Peyer's patch (tissue), 4 donors: ENCODE data around the gene CD79A. TPM values are rescaled to one million over a fixed set of nuclear protein-coding genes. Genes with fewer than 3 reads are reported as not detected.

Experiments
- DNase-seq, 3 donors: peaks; one replicate each; pipeline ENCODE4 v3.0.0-alpha.2; 2017 to 2019
- H3K27ac ChIP-seq, 4 donors: fragments of 200-600 bp; sonication (generic); one replicate each; pipeline ENCODE4 v1.5.1; 2016 to 2019
- H3K27me3 ChIP-seq, 2 donors: fragments of 200-600 bp; sonication (generic); one replicate each; pipeline ENCODE4 v1.5.1; 2019
- H3K36me3 ChIP-seq, 3 donors: fragments of 200-600 bp; sonication (generic); one replicate each; pipeline ENCODE4 v1.5.1; 2016 to 2019
- H3K4me1 ChIP-seq, 4 donors: fragments of 200-600 bp; sonication (generic); one replicate each; pipeline ENCODE4 v1.5.1; 2016 to 2019
- H3K4me3 ChIP-seq, 4 donors: fragments of 200-600 bp; sonication (generic); 1 replicate in 3 of 4; 2 replicates in 1 of 4; pipeline ENCODE4 v1.5.1; 2016 to 2019; ENCODE audit warnings: mild to moderate bottlenecking in 1 of 4
- H3K9me3 ChIP-seq, 4 donors: fragments of 200-600 bp; sonication (generic); one replicate each; pipeline ENCODE4 v1.5.1; 2016 to 2019; ENCODE audit warnings: mild to moderate bottlenecking in 1 of 4
- CTCF ChIP-seq, 6 experiments: fragments of 450-650 bp in 4 of 6; fragments of 200-600 bp in 2 of 6; sonication (generic) in 1 of 6; IDR thresholded peaks; one replicate each; pipeline ENCODE4 v1.5.1; 2017 to 2019; ENCODE audit warnings: antibody characterized with exemption in 6 of 6, mild to moderate bottlenecking in 3 of 6, moderate library complexity in 1 of 6
- POLR2A ChIP-seq, 2 donors: fragments of 450-650 bp; IDR thresholded peaks; one replicate each; pipeline ENCODE4 v1.5.1; 2017; ENCODE audit warnings: antibody characterized with exemption in 2 of 2, mild to moderate bottlenecking in 2 of 2, moderate library complexity in 2 of 2
- total RNA-seq, 4 donors: library from RNA; depleted of rRNA; stranded (reverse); fragments of >200 nt; gene quantifications; one replicate each; pipeline ENCODE4 v1.1.0, GENCODE V29; 2016

Gene CD79A
- 10 to 100 TPM in 1 of 4 donors, 1 to 10 TPM in 3; 2.8 to 65.2 (median 4.2) TPM for total RNA-seq

- Histone ChIP-seq H3K27ac (peak within 1 kb of the TSS; percentile 56 to 98 (median 79)), H3K4me3 (peak within 1 kb of the TSS in 2 of 4 donors; percentile 55 to 58)
- DNase-seq: peak in 2 of 3 donors; percentile 94
Observed at GRCh38 chr19:41876847-41877832, at the start of gene CD79A. Gene CD79A (plus strand): TSS chr19:41877279. CDS start chr19:41877305, 26 bp downstream.

GRCh38 chr19:41837981-41838708 is 38.9 kb upstream of the CD79A start:
- Histone ChIP-seq H3K4me3 (no peak overlapping the region), H3K4me1 (no peaks in the 10 kb centered on the region), H3K27ac (no peak overlapping the region), H3K36me3 (no peaks in the 10 kb centered on the region), H3K27me3 (no peaks in the 10 kb centered on the region), H3K9me3 (no peaks in the 10 kb centered on the region)
- no peak for DNase-seq
- TF ChIP-seq POLR2A (IDR thresholded peaks at IDR 0.05) (no peak), CTCF (IDR thresholded peaks at IDR 0.05) (no peak)

More at GRCh38 chr19:41876847-41877832, at the start of gene CD79A:
- Histone ChIP-seq H3K4me1 (peaks cover 0 to 47% (median 30%) of the 10 kb centered on the region in 4 donors), H3K36me3 (no peaks in the 10 kb centered on the region), H3K9me3 (no peaks in the 10 kb centered on the region), H3K27me3 (no peaks in the 10 kb centered on the region)
- TF ChIP-seq POLR2A (IDR thresholded peaks at IDR 0.05) (no peak), CTCF (IDR thresholded peaks at IDR 0.05) (no peak)

GRCh38 chr19:41839211-41839610 is 37.9 kb upstream of the CD79A start:
- Histone ChIP-seq H3K36me3 (no peaks in the 10 kb centered on the region), H3K4me3 (no peak overlapping the region), H3K4me1 (no peaks in the 10 kb centered on the region), H3K27me3 (no peaks in the 10 kb centered on the region), H3K27ac (no peak overlapping the region), H3K9me3 (no peaks in the 10 kb centered on the region)
- TF ChIP-seq POLR2A (IDR thresholded peaks at IDR 0.05) (no peak), CTCF (IDR thresholded peaks at IDR 0.05) (no peak)
- no peak for DNase-seq

GRCh38 chr19:41843371-41843770 is 33.7 kb upstream of the CD79A start:
- no peak for DNase-seq
- TF ChIP-seq CTCF (IDR thresholded peaks at IDR 0.05) (no peak), POLR2A (IDR thresholded peaks at IDR 0.05) (no peak)
- H3K36me3 ChIP-seq: no peaks in the 10 kb centered on the region

GRCh38 chr19:41844601-41845000 is 32.5 kb upstream of the CD79A start, which contains the start of gene LYPD4:
Gene LYPD4 (minus strand): TSS chr19:41844683. CDS start chr19:41839285, 5,398 bp downstream.
- H3K36me3 ChIP-seq: no peaks in the 10 kb centered on the region
- no peaks in the 10 kb centered on the region for H3K9me3 ChIP-seq
- no peaks in the 10 kb centered on the region for H3K27me3 ChIP-seq
- no peak for DNase-seq
- H3K4me1 ChIP-seq: no peaks in the 10 kb centered on the region
- no peak within 1 kb of the TSS for H3K27ac ChIP-seq
- no peak within 1 kb of the TSS for H3K4me3 ChIP-seq
- TF ChIP-seq POLR2A (IDR thresholded peaks at IDR 0.05) (no peak), CTCF (IDR thresholded peaks at IDR 0.05) (no peak)

More at GRCh38 chr19:41843371-41843770, 33.7 kb upstream of the CD79A start:
- H3K9me3 ChIP-seq: no peaks in the 10 kb centered on the region
- no peak overlapping the region for H3K4me3 ChIP-seq
- H3K27ac ChIP-seq: no peak overlapping the region
- no peaks in the 10 kb centered on the region for H3K4me1 ChIP-seq
- H3K27me3 ChIP-seq: no peaks in the 10 kb centered on the region
